Measurements from ENCODE around the gene TBCE.

- no peak for TF ChIP-seq POLR2A (IDR thresholded peaks at IDR 0.05; ENCODE audit: low read depth, low read length)
- no peak for TF ChIP-seq POLR2AphosphoS5 (IDR thresholded peaks at IDR 0.05; ENCODE audit: low read depth, low read length)
- no peak for TF ChIP-seq SPI1 (IDR thresholded peaks at IDR 0.05; ENCODE audit: low read depth, low read length)
- no peak for TF ChIP-seq TAF1 (IDR thresholded peaks at IDR 0.05; ENCODE audit: low read depth, low read length)
Observed at GRCh38 chr1:235397733-235398132, 30.5 kb downstream of the TBCE start.
